ENCODE data around the gene ASGR2.

DNA sequence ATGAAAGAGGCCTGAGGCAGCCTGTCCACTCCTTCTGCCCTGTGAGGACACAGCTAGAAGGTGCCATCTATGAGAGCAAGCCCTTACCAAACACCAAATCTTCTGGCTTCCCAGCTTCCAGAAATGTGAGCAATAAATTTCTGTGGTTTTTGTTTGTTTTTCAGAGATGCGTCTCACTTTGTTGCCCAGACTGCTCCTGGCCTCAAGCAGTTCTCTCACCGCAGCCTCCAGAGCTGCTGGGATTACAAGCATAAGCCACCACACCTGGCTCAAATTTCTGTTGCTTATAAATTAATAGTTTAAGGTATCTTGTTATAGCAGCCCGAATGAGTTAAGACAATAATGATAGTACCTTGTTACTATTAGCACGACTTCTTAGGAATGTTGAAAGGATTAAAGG, 58.2 kb downstream of the ASGR2 start:
- TF ChIP-seq, protein P1, sequence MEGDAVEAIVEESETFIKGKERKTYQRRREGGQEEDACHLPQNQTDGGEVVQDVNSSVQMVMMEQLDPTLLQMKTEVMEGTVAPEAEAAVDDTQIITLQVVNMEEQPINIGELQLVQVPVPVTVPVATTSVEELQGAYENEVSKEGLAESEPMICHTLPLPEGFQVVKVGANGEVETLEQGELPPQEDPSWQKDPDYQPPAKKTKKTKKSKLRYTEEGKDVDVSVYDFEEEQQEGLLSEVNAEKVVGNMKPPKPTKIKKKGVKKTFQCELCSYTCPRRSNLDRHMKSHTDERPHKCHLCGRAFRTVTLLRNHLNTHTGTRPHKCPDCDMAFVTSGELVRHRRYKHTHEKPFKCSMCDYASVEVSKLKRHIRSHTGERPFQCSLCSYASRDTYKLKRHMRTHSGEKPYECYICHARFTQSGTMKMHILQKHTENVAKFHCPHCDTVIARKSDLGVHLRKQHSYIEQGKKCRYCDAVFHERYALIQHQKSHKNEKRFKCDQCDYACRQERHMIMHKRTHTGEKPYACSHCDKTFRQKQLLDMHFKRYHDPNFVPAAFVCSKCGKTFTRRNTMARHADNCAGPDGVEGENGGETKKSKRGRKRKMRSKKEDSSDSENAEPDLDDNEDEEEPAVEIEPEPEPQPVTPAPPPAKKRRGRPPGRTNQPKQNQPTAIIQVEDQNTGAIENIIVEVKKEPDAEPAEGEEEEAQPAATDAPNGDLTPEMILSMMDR (IDR thresholded peaks at IDR 0.05; ENCODE audit: low read length) = no peak
- TF ChIP-seq EZH2 (optimal IDR thresholded peaks at IDR 0.05; ENCODE audit: low read depth, low read length) = no peak

Measured in MM.1S (cell line).